Activated CD4-positive, alpha-beta T cell treated with anti-CD3 and anti-CD28 coated beads, Interleukin-2, amount 50 U/mL, for 16 hours (primary cell): ENCODE measurements around the gene MAGEA6.

ENCODE experiments used
- DNase-seq: peaks from one replicate; pipeline ENCODE4 v3.0.0-alpha.2; 2020

MAGEA6 gene

GRCh38 chrX:152733261-152733975 is 36.1 kb downstream of the MAGEA6 start, which contains the start of the genes CSAG1 and MAGEA12:
Gene CSAG1, minus strand, starts transcription at chrX:152733721. Its CDS starts 1,261 bp downstream, at chrX:152732460.
Gene MAGEA12, plus strand, starts transcription at chrX:152733757. Its CDS starts 2,405 bp downstream, at chrX:152736162.
- DNase-seq, result no peak

- no peak for DNase-seq
These were observed 44.1 kb downstream of the MAGEA6 start for GRCh38 chrX:152725409-152725808.
